HCT116 (cell line): ENCODE data around the gene IL4. TPM values are rescaled to one million over a fixed set of nuclear protein-coding genes. Genes with fewer than 3 reads are reported as not detected.
A peak's percentile ranks its signal among the peaks of the same experiment; 100 is the strongest.

Experiments used
- ATAC-seq: fragments of 200-7000 bp; cut with Tn5 transposase; 2 replicates; pipeline ENCODE4 v1.9.1; 2020; ENCODE audit warnings: mild to moderate bottlenecking, moderate library complexity
- BruUV-seq: library from RNA; stranded (reverse); fragments of 400-500 nt; replicated peaks from 2 replicates; lab custom pipeline; 2021; lab: Mats Ljungman, UMichigan
- CTCF ChIA-PET: fragments of 300-600 bp; sonication (Branson Sonifier 250); formaldehyde crosslinking; loops from one replicate; lab custom pipeline; 2021; ENCODE audit warnings: antibody characterized with exemption; lab: Charles Lee
- POLR2A ChIA-PET: fragments of 300-600, 350-600 bp; sonication (Branson Sonifier 250); formaldehyde crosslinking; loops from one replicate; lab custom pipeline; 2021; ENCODE audit warnings: antibody characterized with exemption; lab: Charles Lee
- RAD21 ChIA-PET, 2 experiments: fragments of 300-600 bp; sonication (Branson Sonifier 250); formaldehyde crosslinking; loops; one replicate each; lab custom pipeline; 2023; ENCODE audit warnings: low total read pairs in 2 of 2; ENCODE audit not compliant: uncharacterized antibody in 2 of 2, unreplicated experiment in 2 of 2, low non-redundant PET in 1 of 2; lab: Charles Lee
- DNase-seq: peaks from one replicate; pipeline ENCODE4 v3.0.0-alpha.2; 2010; ENCODE audit warnings: low read depth, low spot score
- H2AFZ ChIP-seq: fragments of 200-600 bp; shearing (Covaris generic), sonication (generic); 2 replicates; pipeline ENCODE4 v1.6.1; 2017; ENCODE audit warnings: low read depth, mixed run types, mixed read lengths, antibody characterized with exemption, low read length; ENCODE audit not compliant: poor library complexity, severe bottlenecking
- H3K27ac ChIP-seq: 2 replicates; pipeline ENCODE4 v1.5.1; 2012; ENCODE audit warnings: low read depth, low read length
- H3K27me3 ChIP-seq: fragments of 200-600 bp; sonication (generic); 2 replicates; pipeline ENCODE4 v1.6.1; 2016; ENCODE audit warnings: mixed run types, low read length, mixed read lengths; ENCODE audit not compliant: insufficient read depth
- H3K36me3 ChIP-seq, 2 experiments: fragments of 200-500 bp in 1 of 2; fragments of 200-600 bp in 1 of 2; sonication (Bioruptor generic) in 1 of 2; sonication (generic) in 1 of 2; 2 replicates each; pipeline versions ENCODE4 v1.5.1 to v1.6.1; 2014 to 2016; ENCODE audit warnings: low read length in 2 of 2, inconsistent platforms in 1 of 2, mixed read lengths in 1 of 2, mixed run types in 1 of 2; ENCODE audit not compliant: insufficient read depth in 2 of 2, control insufficient read depth in 1 of 2
- H3K4me1 ChIP-seq, 2 experiments: fragments of 200-600 bp in 1 of 2; sonication (generic) in 1 of 2; 2 replicates each; pipeline versions ENCODE4 v1.5.1 to v1.6.1; 2012 to 2017; ENCODE audit warnings: low read length in 2 of 2, inconsistent platforms in 1 of 2, mild to moderate bottlenecking in 1 of 2, mixed read lengths in 1 of 2, mixed run types in 1 of 2, moderate library complexity in 1 of 2; ENCODE audit not compliant: insufficient read depth in 2 of 2, control insufficient read depth in 1 of 2
- H3K4me2 ChIP-seq: fragments of 200-600 bp; sonication (generic); 2 replicates; pipeline ENCODE4 v1.6.1; 2017; ENCODE audit warnings: mixed run types, low read length, mixed read lengths
- H3K4me3 ChIP-seq, 2 experiments: fragments of 200-600 bp in 1 of 2; sonication (generic) in 1 of 2; replicated peaks in 1 of 2; 2 replicates each; pipeline ENCODE4 v1.5.1; 2011 to 2016; ENCODE audit warnings: low read length in 2 of 2, control low read depth in 1 of 2, low read depth in 1 of 2, mild to moderate bottlenecking in 1 of 2, mixed read lengths in 1 of 2, mixed run types in 1 of 2
- H3K79me2 ChIP-seq: fragments of 200-600 bp; sonication (generic); 2 replicates; pipeline ENCODE4 v1.6.1; 2017; ENCODE audit warnings: mild to moderate bottlenecking, mixed run types, low read length, moderate library complexity, mixed read lengths; ENCODE audit not compliant: insufficient read depth
- H3K9ac ChIP-seq: fragments of 200-600 bp; sonication (generic); 2 replicates; pipeline ENCODE4 v1.6.1; 2016; ENCODE audit warnings: low read length, mixed read lengths
- H3K9me2 ChIP-seq: fragments of 200-600 bp; sonication (generic), shearing (Covaris generic); 2 replicates; pipeline ENCODE4 v1.6.1; 2017; ENCODE audit warnings: mixed run types, mild to moderate bottlenecking, moderate library complexity; ENCODE audit not compliant: insufficient read depth
- H3K9me3 ChIP-seq, 2 experiments: fragments of 200-500 bp in 1 of 2; fragments of 200-600 bp in 1 of 2; sonication (Bioruptor generic) in 1 of 2; sonication (generic) in 1 of 2; 2 replicates each; pipeline ENCODE4 v1.6.1; 2014 to 2017; ENCODE audit warnings: low read length in 2 of 2, mixed read lengths in 2 of 2, inconsistent platforms in 1 of 2, low read depth in 1 of 2, mild to moderate bottlenecking in 1 of 2, mixed run types in 1 of 2, moderate library complexity in 1 of 2; ENCODE audit not compliant: control insufficient read depth in 1 of 2, insufficient read depth in 1 of 2
- H4K20me1 ChIP-seq: fragments of 200-600 bp; sonication (generic), shearing (Covaris generic); 2 replicates; pipeline ENCODE4 v1.6.1; 2017; ENCODE audit warnings: mixed run types, mild to moderate bottlenecking, moderate library complexity; ENCODE audit not compliant: insufficient read depth
- RAD21 ChIP-seq: IDR thresholded peaks from 2 replicates; pipeline ENCODE4 v1.6.1; 2012; ENCODE audit warnings: low read depth, mild to moderate bottlenecking
- TCF7L2 ChIP-seq: IDR thresholded peaks from 2 replicates; pipeline ENCODE4 v1.7.0; 2011; ENCODE audit warnings: borderline replicate concordance, inconsistent platforms; ENCODE audit not compliant: insufficient read depth, insufficient read length; ENCODE audit errors: extremely low read depth
- intact Hi-C: fragments of 100-400 bp; cut with micrococcal nuclease; formaldehyde crosslinking; loops from 2 replicates; pipeline ENCODE4 v1.10.0; 2022
- total RNA-seq: library from RNA; stranded (reverse); gene quantifications from one replicate; pipeline ENCODE4 v1.2.1, GENCODE V29; 2021; ENCODE audit not compliant: unreplicated experiment
- TF ChIP-seq, protein P1 (sequence below), 3 experiments: fragments of 200-600 bp in 1 of 3; sonication (generic) in 1 of 3; IDR thresholded peaks in 2 of 3; conservative IDR thresholded peaks in 1 of 3; 2 replicates each; pipeline ENCODE4 v1.5.1; 2012 to 2017; ENCODE audit warnings: low read depth in 2 of 3, low read length in 2 of 3, antibody characterized with exemption in 1 of 3, borderline replicate concordance in 1 of 3, control low read depth in 1 of 3, mild to moderate bottlenecking in 1 of 3, mixed read lengths in 1 of 3, mixed run types in 1 of 3, moderate library complexity in 1 of 3; ENCODE audit not compliant: insufficient read depth in 1 of 3

IL4 gene
- total RNA-seq, 1 experiment from 2014 or later: not detected

DNA sequence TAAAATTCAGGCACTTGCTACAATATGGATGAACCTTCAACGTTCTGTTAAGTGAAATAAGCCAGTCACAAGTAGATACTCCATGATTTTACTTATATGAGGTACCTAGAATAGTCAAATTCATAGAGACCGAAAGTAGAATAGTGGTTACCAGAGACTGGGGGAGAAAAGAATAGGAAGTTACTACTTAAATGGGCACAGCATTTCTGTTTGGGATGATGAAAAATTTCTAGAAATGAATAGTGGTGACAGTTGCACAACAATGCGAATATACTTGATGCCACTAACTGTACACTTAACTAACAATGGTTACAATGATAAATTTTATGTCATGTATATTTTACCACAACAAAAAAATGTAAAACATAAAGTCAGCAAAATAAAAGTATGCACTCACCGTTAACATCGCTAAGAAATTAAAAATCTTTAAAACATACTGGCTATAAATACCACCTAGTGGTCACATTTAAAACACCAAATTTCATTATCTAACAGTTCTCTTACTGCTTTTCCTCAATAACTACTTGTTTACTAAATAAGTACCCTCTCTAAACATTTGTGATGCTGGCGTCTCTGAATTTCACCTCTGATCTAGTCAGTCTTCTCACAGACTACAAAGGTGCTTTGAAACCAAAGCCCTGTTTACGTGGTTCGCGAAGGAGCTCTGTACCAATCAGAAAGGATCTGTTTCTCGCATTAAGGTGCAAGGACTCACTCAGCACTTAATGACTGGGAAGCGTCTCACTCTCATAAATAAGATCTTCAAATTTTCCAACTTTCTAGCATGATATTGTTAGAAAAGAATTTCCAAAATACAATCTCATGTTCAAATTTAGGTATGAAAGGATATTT lies 40.9 kb downstream of the IL4 start:
- Histone ChIP-seq H3K4me1 (no peaks in the 10 kb centered on the region), H2AFZ (no peak overlapping the region), H3K9me3 (no peaks in the 10 kb centered on the region), H4K20me1 (no peaks in the 10 kb centered on the region), H3K27me3 (no peaks in the 10 kb centered on the region), H3K9me2 (no peaks in the 10 kb centered on the region), H3K4me2 (no peak overlapping the region), H3K4me3 (no peak overlapping the region), H3K27ac (no peak overlapping the region), H3K79me2 (no peaks in the 10 kb centered on the region), H3K36me3 (no peaks in the 10 kb centered on the region), H3K9ac (no peak overlapping the region)
- TF ChIP-seq TCF7L2: no peak
- TF ChIP-seq, protein P1, sequence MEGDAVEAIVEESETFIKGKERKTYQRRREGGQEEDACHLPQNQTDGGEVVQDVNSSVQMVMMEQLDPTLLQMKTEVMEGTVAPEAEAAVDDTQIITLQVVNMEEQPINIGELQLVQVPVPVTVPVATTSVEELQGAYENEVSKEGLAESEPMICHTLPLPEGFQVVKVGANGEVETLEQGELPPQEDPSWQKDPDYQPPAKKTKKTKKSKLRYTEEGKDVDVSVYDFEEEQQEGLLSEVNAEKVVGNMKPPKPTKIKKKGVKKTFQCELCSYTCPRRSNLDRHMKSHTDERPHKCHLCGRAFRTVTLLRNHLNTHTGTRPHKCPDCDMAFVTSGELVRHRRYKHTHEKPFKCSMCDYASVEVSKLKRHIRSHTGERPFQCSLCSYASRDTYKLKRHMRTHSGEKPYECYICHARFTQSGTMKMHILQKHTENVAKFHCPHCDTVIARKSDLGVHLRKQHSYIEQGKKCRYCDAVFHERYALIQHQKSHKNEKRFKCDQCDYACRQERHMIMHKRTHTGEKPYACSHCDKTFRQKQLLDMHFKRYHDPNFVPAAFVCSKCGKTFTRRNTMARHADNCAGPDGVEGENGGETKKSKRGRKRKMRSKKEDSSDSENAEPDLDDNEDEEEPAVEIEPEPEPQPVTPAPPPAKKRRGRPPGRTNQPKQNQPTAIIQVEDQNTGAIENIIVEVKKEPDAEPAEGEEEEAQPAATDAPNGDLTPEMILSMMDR (IDR thresholded peaks at IDR 0.05 in 2 of 3, conservative IDR thresholded peaks at IDR 0.05 in 1 of 3; ENCODE audit: borderline replicate concordance in 1 of 3, insufficient read depth in 1 of 3, low read depth in 2 of 3, low read length in 2 of 3): peak; percentile 27 to 60 (median 30); a peak in 4 of 6 replicates
- peak; percentile 40 for TF ChIP-seq RAD21
- RAD21 ChIA-PET: no interaction called here
- POLR2A ChIA-PET: no interaction called here
- DNase-seq: no peak
- CTCF ChIA-PET: interaction anchor here (0.9 to 1.2 kb wide), 2 partner anchors 11 to 14 kb away, joined by 3 to 6 read pairs; no protein-coding TSS in a partner anchor
- ATAC-seq: peak; percentile 38; the same call in 1 of the 2 replicates
- intact Hi-C loops: loop anchor here (10.0 kb wide), 1 partner anchor 190 kb away; no protein-coding TSS in a partner anchor
- BruUV-seq: no TSS peak
